Natural killer cell (primary cell): ENCODE data around the gene CERS4. TPM values are rescaled to one million over a fixed set of nuclear protein-coding genes. Genes with fewer than 3 reads are reported as not detected.
A peak's percentile ranks its signal among the peaks of the same experiment; 100 is the strongest.
"Not testable (repeated sequence)": the region's sequence is repeated elsewhere in the genome, so short reads cannot be mapped to it uniquely, and the experiment has no call there.

Source experiments
- ATAC-seq, 3 donors: fragments of 150-1000 bp in 2 of 3; fragments of 200-7000 bp in 1 of 3; cut with Tn5 transposase; 1 replicate in 1 of 3; 2 replicates in 2 of 3; pipeline ENCODE4 v1.10.0; 2021; ENCODE audit warnings: mild to moderate bottlenecking in 2 of 3, moderate library complexity in 2 of 3
- DNase-seq, 2 donors: peaks; one replicate each; pipeline versions ENCODE4 v3.0.0 to v3.0.0-alpha.2; 2013 to 2021; ENCODE audit warnings: mixed read lengths in 1 of 2
- H3K27ac ChIP-seq: one replicate; pipeline ENCODE4 v1.5.1; 2013; ENCODE audit warnings: mild to moderate bottlenecking, low read length
- H3K27me3 ChIP-seq: one replicate; pipeline ENCODE4 v1.6.1; 2013; ENCODE audit warnings: low read length; ENCODE audit not compliant: control insufficient read depth, insufficient read depth
- H3K36me3 ChIP-seq: one replicate; pipeline ENCODE4 v1.6.1; 2013; ENCODE audit warnings: low read length; ENCODE audit not compliant: control insufficient read depth, insufficient read depth
- H3K4me1 ChIP-seq: one replicate; pipeline ENCODE4 v1.6.1; 2013; ENCODE audit warnings: low read length; ENCODE audit not compliant: control insufficient read depth, insufficient read depth
- H3K4me3 ChIP-seq: one replicate; pipeline ENCODE4 v1.5.1; 2013; ENCODE audit warnings: low read length
- H3K9me3 ChIP-seq: one replicate; pipeline ENCODE4 v1.6.1; 2013; ENCODE audit warnings: low read length; ENCODE audit not compliant: control insufficient read depth, insufficient read depth
- H3K27ac Mint-ChIP-seq, 2 donors: one replicate each; pipeline ENCODE4 v1.8.0; 2022; ENCODE audit warnings: mild to moderate bottlenecking in 2 of 2, mixed read lengths in 2 of 2, moderate library complexity in 1 of 2
- H3K27me3 Mint-ChIP-seq, 2 donors: one replicate each; pipeline ENCODE4 v1.8.0; 2022; ENCODE audit warnings: low read depth in 2 of 2, mixed read lengths in 2 of 2
- H3K36me3 Mint-ChIP-seq: one replicate; pipeline ENCODE4 v1.8.0; 2022; ENCODE audit warnings: mixed read lengths
- H3K4me1 Mint-ChIP-seq, 2 donors: one replicate each; pipeline ENCODE4 v1.8.0; 2022; ENCODE audit warnings: mixed read lengths in 2 of 2
- H3K4me3 Mint-ChIP-seq: one replicate; pipeline ENCODE4 v1.8.0; 2022; ENCODE audit warnings: mild to moderate bottlenecking, moderate library complexity, mixed read lengths
- H3K9me3 Mint-ChIP-seq, 2 donors: one replicate each; pipeline ENCODE4 v1.8.0; 2022; ENCODE audit warnings: mixed read lengths in 2 of 2
- WGBS: methylation state at CpG from one replicate; pipeline ENCODE4 v1.1.7; 2013; ENCODE audit warnings: missing lambda C conversion rate; ENCODE audit not compliant: insufficient coverage; 5-methylcytosine and 5-hydroxymethylcytosine counted together
- intact Hi-C: fragments of 100-400 bp; cut with micrococcal nuclease; formaldehyde crosslinking; loops from one replicate; pipeline ENCODE4 v1.14.2; 2022
- total RNA-seq, 4 donors: library from RNA; stranded (reverse); fragments of 120-200 nt in 1 of 4; gene quantifications; one replicate each; pipeline versions ENCODE4 v1.2.3 to v1.2.4, GENCODE V29; 2013 to 2022
- TF ChIP-seq, protein P1 (sequence below): fragments of 200-600 bp; IDR thresholded peaks from one replicate; pipeline ENCODE4 v1.8.0; 2022; ENCODE audit warnings: antibody characterized with exemption

CERS4 gene
- total RNA-seq, 3 donors from 2014 or later (not counting 1 experiment from before 2014, with no cell fraction given): 50.0 to 70.8 (median 69.8) TPM

DNA sequence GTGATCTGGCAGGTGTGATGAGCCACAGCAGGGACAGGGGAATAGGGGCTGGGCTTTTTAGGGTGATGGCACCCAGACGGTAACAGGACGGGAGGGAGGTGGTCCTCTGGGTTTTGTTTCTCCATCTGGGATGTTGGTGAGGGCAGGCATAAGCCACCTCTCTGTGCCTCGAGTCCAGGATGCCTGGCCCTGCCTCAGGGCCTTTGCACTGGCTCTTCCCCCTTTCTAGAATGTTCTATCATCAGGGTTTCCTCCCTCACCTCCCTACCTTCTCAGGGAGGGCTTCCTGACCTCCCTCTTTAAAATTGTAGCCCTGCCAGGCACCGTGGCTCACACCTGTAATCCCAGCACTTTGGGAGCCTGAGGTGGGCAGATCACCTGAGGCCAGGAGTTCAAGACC is 6.6 kb downstream of the CERS4 start:
- Histone ChIP-seq H3K36me3 (peaks cover 15% of the 10 kb centered on the region), H3K4me1 (peaks cover 15% of the 10 kb centered on the region), H3K9me3 (no peaks in the 10 kb centered on the region), H3K4me3 (no peak overlapping the region), H3K27ac (no peak overlapping the region), H3K27me3 (no peaks in the 10 kb centered on the region)
- ATAC-seq (no peak), DNase-seq (no peak)
- no peaks in the 10 kb centered on the region for H3K27me3 Mint-ChIP-seq
- H3K9me3 Mint-ChIP-seq: no peaks in the 10 kb centered on the region
- H3K4me3 Mint-ChIP-seq: no peak overlapping the region
- H3K36me3 Mint-ChIP-seq: no peaks in the 10 kb centered on the region
- peaks cover 27 to 44% of the 10 kb centered on the region in 2 donors for H3K4me1 Mint-ChIP-seq
- intact Hi-C loops: no loop called here
- H3K27ac Mint-ChIP-seq: peak overlapping the region; percentile 50 to 76
- 100% methylated on average over 4 of the region's 4 CpGs for WGBS
- TF ChIP-seq, protein P1, sequence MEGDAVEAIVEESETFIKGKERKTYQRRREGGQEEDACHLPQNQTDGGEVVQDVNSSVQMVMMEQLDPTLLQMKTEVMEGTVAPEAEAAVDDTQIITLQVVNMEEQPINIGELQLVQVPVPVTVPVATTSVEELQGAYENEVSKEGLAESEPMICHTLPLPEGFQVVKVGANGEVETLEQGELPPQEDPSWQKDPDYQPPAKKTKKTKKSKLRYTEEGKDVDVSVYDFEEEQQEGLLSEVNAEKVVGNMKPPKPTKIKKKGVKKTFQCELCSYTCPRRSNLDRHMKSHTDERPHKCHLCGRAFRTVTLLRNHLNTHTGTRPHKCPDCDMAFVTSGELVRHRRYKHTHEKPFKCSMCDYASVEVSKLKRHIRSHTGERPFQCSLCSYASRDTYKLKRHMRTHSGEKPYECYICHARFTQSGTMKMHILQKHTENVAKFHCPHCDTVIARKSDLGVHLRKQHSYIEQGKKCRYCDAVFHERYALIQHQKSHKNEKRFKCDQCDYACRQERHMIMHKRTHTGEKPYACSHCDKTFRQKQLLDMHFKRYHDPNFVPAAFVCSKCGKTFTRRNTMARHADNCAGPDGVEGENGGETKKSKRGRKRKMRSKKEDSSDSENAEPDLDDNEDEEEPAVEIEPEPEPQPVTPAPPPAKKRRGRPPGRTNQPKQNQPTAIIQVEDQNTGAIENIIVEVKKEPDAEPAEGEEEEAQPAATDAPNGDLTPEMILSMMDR: no peak

GRCh38 chr19:8216357-8216756 is 7.2 kb downstream of the CERS4 start:
- H3K27me3 Mint-ChIP-seq: no peaks in the 10 kb centered on the region
- 0% methylated on average over 1 of the region's 2 CpGs for WGBS
- TF ChIP-seq, protein P1: no peak
- no peak for DNase-seq
- H3K36me3 ChIP-seq: peaks cover 15% of the 10 kb centered on the region
- no peaks in the 10 kb centered on the region for H3K9me3 Mint-ChIP-seq
- H3K36me3 Mint-ChIP-seq: no peaks in the 10 kb centered on the region
- H3K4me3 Mint-ChIP-seq: no peak overlapping the region
- peaks cover 10% of the 10 kb centered on the region for H3K4me1 ChIP-seq
- H3K27ac Mint-ChIP-seq: peak overlapping the region; percentile 18 to 76
- no peak for ATAC-seq
- peaks cover 24 to 38% of the 10 kb centered on the region in 2 donors for H3K4me1 Mint-ChIP-seq
- H3K27me3 ChIP-seq: no peaks in the 10 kb centered on the region
- intact Hi-C loops: no loop called here
- no peak overlapping the region for H3K27ac ChIP-seq
- no peak overlapping the region for H3K4me3 ChIP-seq
- H3K9me3 ChIP-seq: no peaks in the 10 kb centered on the region

DNA sequence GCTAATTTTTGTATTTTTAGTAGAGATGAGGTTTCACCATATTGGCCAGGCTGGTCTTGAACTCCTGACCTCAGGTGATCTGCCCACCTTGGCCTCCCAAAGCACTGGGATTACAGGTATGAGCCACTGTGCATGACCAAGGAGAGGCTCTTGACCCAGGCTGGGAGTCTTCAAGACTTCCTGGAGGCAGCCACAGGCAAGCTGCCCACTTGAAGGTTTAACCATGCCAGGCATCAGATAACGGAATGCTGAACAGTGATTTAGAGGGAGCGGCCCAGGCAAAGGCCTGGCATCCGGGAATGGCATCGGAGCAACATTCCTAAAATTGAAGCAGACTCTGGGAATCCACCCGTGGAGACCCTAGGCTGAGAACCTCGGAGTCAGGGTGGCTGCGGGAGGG is 9.0 kb downstream of the CERS4 start:
- H3K27me3 ChIP-seq, H3K4me1 ChIP-seq, H3K36me3 Mint-ChIP-seq, H3K27me3 Mint-ChIP-seq, H3K9me3 ChIP-seq, H3K4me3 Mint-ChIP-seq, ATAC-seq, H3K27ac ChIP-seq, H3K9me3 Mint-ChIP-seq, H3K4me3 ChIP-seq, DNase-seq, intact Hi-C loops: not testable (repeated sequence)
- 93% methylated on average over 7 of the region's 7 CpGs for WGBS
- peak overlapping the region in 1 of 2 donors; percentile 29 for H3K27ac Mint-ChIP-seq
- H3K4me1 Mint-ChIP-seq: peaks cover 14 to 23% of the 10 kb centered on the region in 2 donors
- H3K36me3 ChIP-seq: peaks cover 13% of the 10 kb centered on the region

- intact Hi-C loops: no loop called here
- TF ChIP-seq, protein P1: no peak
- peak overlapping the region in 1 of 2 donors; percentile 33 for H3K27ac Mint-ChIP-seq
Observed at GRCh38 chr19:8220481-8220880, 11.3 kb downstream of the CERS4 start.

More at GRCh38 chr19:8220481-8220880, 11.3 kb downstream of the CERS4 start:
- Mint-ChIP-seq H3K27me3 (no peaks in the 10 kb centered on the region), H3K4me1 (peaks cover 7 to 17% of the 10 kb centered on the region in 2 donors), H3K9me3 (no peaks in the 10 kb centered on the region), H3K4me3 (no peak overlapping the region), H3K36me3 (no peaks in the 10 kb centered on the region)
- H3K27me3 ChIP-seq: no peaks in the 10 kb centered on the region
- 95% methylated on average over 11 of the region's 11 CpGs for WGBS
- ATAC-seq (no peak), DNase-seq (no peak)
- H3K27ac ChIP-seq: no peak overlapping the region
- no peaks in the 10 kb centered on the region for H3K4me1 ChIP-seq
- H3K36me3 ChIP-seq: peaks cover 7% of the 10 kb centered on the region
- H3K9me3 ChIP-seq: no peaks in the 10 kb centered on the region
- H3K4me3 ChIP-seq: no peak overlapping the region
